Retinal pigment epithelial cell (primary cell): ENCODE results near the gene ELAC2.

Experiments
- DNase-seq: peaks from one replicate; pipeline ENCODE4 v3.0.0-alpha.2; 2010; ENCODE audit warnings: low read depth
- H3K4me3 ChIP-seq: 2 replicates; pipeline ENCODE4 v1.5.1; 2011; ENCODE audit warnings: mild to moderate bottlenecking, low read length, control low read depth, moderate library complexity
- CTCF ChIP-seq: conservative IDR thresholded peaks from 2 replicates; pipeline ENCODE4 v1.5.1; 2011; ENCODE audit warnings: low read depth, low read length, control low read depth, inconsistent platforms

The ELAC2 gene

DNA sequence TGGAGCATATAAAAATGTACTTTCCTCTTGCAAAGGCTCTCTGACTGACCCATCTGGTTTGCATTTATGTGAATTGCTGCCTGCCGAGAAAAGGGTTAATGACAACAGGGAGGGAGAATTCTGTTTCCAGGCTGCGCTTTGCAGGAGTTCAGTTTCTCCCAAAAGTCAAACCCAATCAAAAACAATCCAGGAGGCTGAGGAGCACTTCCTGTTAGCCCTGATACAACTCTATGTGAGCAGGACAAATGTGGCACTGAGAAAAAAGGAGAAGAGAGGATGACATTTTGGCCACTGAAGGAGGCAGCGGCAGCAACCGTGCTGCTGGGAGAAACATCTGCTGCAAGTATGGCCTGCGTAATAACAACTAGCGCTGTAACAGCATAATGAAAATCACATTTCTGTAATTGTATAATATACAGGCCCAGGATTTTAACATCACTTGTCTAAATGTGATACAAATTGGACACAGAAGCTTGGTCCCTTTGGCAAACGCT lies 26.8 kb upstream of the ELAC2 start:
- DNase-seq = no peak
- TF ChIP-seq CTCF = no peak
- H3K4me3 ChIP-seq = no peak overlapping the region

GRCh38 chr17:13038931-13039665 lies 21.3 kb upstream of the ELAC2 start:
- no peak overlapping the region for H3K4me3 ChIP-seq
- DNase-seq = no peak
- no peak for TF ChIP-seq CTCF

DNA sequence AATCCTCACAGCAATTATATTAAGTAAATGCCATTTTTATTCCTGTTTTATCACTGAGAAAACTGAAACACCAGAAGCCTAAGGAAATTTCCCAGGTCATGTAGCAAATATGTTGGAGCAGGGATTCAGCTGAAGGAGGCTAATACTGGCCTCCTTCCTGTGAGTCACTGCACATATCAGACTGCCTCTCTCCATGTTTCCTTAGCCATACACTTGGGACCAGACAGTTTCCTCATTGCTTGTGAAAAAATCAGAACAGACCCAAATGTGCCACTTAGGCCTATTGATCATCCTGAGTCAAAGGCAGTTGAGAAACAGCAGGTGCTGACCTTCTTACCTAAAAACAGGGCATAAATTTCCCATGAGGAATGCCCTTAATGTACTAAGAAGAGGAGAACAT lies 18.9 kb upstream of the ELAC2 start:
- no peak overlapping the region for H3K4me3 ChIP-seq
- TF ChIP-seq CTCF = no peak
- DNase-seq = no peak

GRCh38 chr17:13035420-13035819 lies 17.6 kb upstream of the ELAC2 start:
- no peak overlapping the region for H3K4me3 ChIP-seq
- DNase-seq = no peak
- TF ChIP-seq CTCF = no peak

DNA sequence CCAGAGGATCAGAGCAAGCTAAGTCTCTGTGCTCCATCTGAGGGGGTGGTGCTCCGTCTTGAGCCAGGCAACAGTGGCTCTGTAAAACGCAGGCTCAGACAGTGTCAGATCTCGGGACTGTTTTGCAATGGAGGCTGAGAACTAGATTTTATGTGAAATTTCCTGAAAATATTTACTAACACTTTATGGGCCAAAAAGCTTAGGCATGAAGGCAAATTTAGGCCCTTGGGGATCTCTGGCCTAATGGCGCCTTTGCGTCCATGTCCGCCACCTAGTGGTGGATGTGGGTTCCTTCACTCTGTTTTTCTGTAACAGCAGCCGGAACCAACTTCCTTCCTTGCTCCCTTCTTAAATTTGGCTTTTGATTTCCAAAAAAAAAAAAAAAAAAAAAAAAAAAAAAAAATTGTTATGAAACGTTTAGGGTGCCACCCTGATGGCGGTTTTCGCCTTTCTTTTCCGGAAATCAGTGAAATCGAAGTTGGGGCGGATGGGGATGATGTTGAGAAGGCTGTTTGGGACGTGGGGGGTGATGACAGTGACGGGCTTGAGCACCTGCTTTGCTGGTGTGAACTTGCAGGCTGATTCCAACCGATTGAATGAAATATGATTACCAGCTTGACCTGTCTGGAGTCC lies 14.0 kb upstream of the ELAC2 start:
- no peak for DNase-seq
- H3K4me3 ChIP-seq = no peak overlapping the region
- TF ChIP-seq CTCF = peak; percentile 85

- TF ChIP-seq CTCF = peak; percentile 79
- peak; percentile 11 for DNase-seq
- H3K4me3 ChIP-seq = no peak overlapping the region
Observed at GRCh38 chr17:13030459-13031300, 12.9 kb upstream of the ELAC2 start.
